D721Med (cell line): ENCODE data around the gene MUC21.

Experiments
- DNase-seq: peaks from one replicate; pipeline ENCODE4 v3.0.0; 2011; ENCODE audit warnings: low spot score; ENCODE audit not compliant: insufficient read length
- FAIRE-seq: peaks from 2 replicates; lab custom pipeline; 2011; peaks lifted over from hg19 to GRCh38; lab: Jason Lieb, UNC
- TF ChIP-seq, protein P1 (sequence below): IDR thresholded peaks from 2 replicates; pipeline ENCODE4 v1.5.1; 2012; ENCODE audit warnings: mild to moderate bottlenecking, control low read depth; ENCODE audit not compliant: insufficient read depth; ENCODE audit errors: missing control alignments

Gene MUC21

DNA sequence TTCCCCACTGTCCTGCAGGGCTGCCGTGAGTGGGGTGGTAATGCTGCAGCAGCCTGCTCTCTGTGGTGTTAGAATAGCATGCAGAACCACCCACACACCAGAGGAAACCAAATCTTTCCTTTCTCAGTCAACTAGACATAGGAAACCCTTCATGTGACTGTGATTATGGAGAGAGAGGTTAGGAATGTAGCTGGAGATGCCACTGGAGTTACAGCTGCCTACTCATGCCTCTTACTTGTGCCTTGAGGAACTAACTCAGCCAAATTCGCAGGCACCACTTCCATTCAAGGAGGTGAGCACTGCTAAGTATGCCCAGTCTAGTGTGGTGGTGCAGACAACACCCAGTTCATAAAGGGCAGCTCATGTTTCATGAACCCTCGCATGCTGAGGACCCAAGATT is 54.2 kb downstream of the MUC21 start:
- TF ChIP-seq, protein P1, sequence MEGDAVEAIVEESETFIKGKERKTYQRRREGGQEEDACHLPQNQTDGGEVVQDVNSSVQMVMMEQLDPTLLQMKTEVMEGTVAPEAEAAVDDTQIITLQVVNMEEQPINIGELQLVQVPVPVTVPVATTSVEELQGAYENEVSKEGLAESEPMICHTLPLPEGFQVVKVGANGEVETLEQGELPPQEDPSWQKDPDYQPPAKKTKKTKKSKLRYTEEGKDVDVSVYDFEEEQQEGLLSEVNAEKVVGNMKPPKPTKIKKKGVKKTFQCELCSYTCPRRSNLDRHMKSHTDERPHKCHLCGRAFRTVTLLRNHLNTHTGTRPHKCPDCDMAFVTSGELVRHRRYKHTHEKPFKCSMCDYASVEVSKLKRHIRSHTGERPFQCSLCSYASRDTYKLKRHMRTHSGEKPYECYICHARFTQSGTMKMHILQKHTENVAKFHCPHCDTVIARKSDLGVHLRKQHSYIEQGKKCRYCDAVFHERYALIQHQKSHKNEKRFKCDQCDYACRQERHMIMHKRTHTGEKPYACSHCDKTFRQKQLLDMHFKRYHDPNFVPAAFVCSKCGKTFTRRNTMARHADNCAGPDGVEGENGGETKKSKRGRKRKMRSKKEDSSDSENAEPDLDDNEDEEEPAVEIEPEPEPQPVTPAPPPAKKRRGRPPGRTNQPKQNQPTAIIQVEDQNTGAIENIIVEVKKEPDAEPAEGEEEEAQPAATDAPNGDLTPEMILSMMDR, result no peak
- FAIRE-seq, result no peak
- DNase-seq, result no peak

DNA sequence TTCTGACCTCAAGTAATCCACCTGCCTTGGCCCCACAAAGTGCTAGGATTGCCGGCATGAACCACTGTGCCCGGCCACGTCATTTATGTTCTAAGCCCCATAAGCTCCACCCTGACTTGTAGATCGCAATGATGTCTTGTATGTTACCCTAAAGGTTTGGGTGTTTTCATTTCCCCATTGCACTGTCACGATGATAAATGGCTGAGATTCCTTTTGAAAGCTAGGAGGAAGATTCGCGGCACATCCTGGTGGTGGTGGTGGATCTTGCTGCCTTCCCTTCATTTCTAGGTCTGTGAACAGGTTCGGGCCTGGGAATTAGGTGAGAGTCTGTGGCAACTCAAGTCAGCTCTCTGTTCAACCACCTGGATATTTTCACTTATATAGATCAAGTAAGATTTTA is 55.0 kb downstream of the MUC21 start:
- DNase-seq, result no peak
- FAIRE-seq, result no peak
- TF ChIP-seq, protein P1, result no peak
